ENCODE results near the gene PELI2. TPM values are rescaled to one million over a fixed set of nuclear protein-coding genes. Genes with fewer than 3 reads are reported as not detected.

The PELI2 gene, protein sequence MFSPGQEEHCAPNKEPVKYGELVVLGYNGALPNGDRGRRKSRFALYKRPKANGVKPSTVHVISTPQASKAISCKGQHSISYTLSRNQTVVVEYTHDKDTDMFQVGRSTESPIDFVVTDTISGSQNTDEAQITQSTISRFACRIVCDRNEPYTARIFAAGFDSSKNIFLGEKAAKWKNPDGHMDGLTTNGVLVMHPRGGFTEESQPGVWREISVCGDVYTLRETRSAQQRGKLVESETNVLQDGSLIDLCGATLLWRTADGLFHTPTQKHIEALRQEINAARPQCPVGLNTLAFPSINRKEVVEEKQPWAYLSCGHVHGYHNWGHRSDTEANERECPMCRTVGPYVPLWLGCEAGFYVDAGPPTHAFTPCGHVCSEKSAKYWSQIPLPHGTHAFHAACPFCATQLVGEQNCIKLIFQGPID
- total RNA-seq = 4.7 to 9.0 TPM (median 8.7 TPM) in 3 replicates
- long read RNA-seq, full-length matches to known transcripts = 1 of 5 reads
- long read RNA-seq, partial matches to known transcripts = 1 of 5 reads
- long read RNA-seq, other reads (novel, unspliced or antisense) = 3 of 5 reads

DNA sequence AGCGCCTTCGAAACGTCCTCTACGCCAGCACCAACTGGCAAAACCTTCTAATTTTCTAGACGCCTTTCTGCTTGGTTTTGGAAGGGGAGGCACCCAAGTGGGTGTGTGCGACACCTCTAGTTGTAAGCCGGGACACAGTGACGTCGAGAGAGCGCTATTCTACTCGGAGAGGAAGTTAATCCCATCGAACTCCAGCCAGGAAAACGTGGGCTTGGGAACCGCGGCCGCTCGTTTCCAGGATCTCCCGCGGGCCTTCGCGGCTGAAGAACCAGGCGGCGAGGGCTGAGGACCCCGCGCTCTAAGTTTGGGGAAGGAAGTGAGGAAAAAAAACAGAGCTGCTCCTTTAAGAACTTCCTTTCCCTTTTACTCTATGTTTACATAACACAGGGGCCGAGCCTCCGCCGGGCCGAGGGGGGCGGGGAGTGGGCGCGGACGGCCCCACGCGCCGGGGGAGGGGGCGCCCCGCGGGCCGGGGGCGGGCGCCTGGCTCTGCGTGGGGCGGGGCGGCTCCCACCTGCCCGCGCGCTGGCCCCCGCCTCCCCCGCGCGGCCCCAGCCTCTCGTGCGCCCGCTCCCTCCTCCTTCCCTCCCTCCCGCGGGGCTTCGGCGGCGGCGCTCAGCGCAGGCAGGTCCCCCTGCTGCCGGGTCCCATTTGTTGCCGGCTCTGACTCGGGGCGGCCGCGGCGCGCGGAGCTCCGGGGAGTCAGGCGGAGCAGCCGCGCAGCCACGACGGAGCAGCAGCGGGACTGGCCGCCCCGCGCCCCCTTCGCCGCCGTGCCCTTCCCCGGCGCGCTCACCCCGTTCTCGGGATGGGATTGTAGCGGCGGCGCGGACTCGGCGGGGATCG lies at the start of gene PELI2:
Gene PELI2, plus strand, starts transcription at position 647 of the 846 bp plus-strand sequence. CDS start 250 bp downstream, outside the sequence.
- H3K27me3 Mint-ChIP-seq (ENCODE audit: low read depth) = peaks cover 9% of the 10 kb centered on the region
- H3K27ac Mint-ChIP-seq (ENCODE audit: unreplicated experiment) = peak within 1 kb of the TSS; percentile 71
- no peaks in the 10 kb centered on the region for H3K36me3 Mint-ChIP-seq (ENCODE audit: low read depth)

DNA sequence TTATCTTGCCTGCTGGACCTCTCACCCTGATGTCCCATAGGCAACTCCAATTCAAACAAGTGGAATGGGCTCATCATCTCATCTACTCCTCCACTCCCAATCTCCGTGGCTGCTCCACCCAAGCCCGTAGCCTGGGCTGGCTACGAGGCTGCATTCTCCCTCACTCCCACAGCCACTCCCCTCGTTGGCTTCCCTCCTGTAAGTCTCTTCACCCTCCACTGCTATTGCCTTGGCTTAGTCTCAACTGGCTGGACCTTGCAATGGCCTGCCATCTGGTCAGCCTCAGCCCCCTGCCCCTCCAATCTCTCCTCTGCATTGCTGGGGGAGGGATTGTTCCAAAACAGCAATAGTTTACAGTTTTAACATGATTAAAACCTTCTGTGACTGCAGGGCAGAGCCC lies 44.4 kb upstream of the PELI2 start:
- Mint-ChIP-seq H3K27me3 (ENCODE audit: low read depth) (peaks cover 11% of the 10 kb centered on the region), H3K4me1 (ENCODE audit: low read depth) (no peaks in the 10 kb centered on the region), H3K36me3 (ENCODE audit: low read depth) (no peaks in the 10 kb centered on the region), H3K9me3 (ENCODE audit: low read depth) (no peaks in the 10 kb centered on the region), H3K4me3 (ENCODE audit: unreplicated experiment) (no peak overlapping the region), H3K27ac (ENCODE audit: unreplicated experiment) (no peak overlapping the region)
- no peak for DNase-seq (ENCODE audit: low spot score)
- TF ChIP-seq, protein P1, sequence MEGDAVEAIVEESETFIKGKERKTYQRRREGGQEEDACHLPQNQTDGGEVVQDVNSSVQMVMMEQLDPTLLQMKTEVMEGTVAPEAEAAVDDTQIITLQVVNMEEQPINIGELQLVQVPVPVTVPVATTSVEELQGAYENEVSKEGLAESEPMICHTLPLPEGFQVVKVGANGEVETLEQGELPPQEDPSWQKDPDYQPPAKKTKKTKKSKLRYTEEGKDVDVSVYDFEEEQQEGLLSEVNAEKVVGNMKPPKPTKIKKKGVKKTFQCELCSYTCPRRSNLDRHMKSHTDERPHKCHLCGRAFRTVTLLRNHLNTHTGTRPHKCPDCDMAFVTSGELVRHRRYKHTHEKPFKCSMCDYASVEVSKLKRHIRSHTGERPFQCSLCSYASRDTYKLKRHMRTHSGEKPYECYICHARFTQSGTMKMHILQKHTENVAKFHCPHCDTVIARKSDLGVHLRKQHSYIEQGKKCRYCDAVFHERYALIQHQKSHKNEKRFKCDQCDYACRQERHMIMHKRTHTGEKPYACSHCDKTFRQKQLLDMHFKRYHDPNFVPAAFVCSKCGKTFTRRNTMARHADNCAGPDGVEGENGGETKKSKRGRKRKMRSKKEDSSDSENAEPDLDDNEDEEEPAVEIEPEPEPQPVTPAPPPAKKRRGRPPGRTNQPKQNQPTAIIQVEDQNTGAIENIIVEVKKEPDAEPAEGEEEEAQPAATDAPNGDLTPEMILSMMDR (IDR thresholded peaks at IDR 0.05) = no peak

More for the DNA sequence above, at the start of gene PELI2:
- no peak for DNase-seq (ENCODE audit: low spot score)
- no peaks in the 10 kb centered on the region for H3K9me3 Mint-ChIP-seq (ENCODE audit: low read depth)
- peak within 1 kb of the TSS; percentile 89 for H3K4me3 Mint-ChIP-seq (ENCODE audit: unreplicated experiment)
- peaks cover 32% of the 10 kb centered on the region for H3K4me1 Mint-ChIP-seq (ENCODE audit: low read depth)
- TF ChIP-seq, protein P1 (IDR thresholded peaks at IDR 0.05) = peak; percentile 57

DNA sequence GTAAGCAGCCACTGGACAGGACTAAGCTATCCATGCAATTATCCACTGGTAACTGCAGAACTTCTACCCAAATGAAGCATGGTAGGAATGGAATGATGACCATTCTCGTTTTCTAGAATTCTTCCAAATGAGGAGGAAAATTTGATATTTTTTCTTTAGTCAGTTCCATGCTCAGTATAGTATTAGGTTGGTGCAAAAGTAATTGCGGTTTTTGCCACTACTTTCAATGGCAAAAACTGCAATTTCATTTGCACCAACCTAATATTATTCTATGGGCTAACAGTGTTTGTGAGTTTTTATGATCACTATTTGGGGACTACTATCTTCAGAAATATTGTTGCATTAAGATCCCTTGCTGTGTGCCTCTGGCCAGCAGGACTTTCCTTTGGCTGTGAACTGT lies 42.9 kb upstream of the PELI2 start:
- Mint-ChIP-seq H3K27me3 (ENCODE audit: low read depth) (peaks cover 11% of the 10 kb centered on the region), H3K9me3 (ENCODE audit: low read depth) (no peaks in the 10 kb centered on the region), H3K4me3 (ENCODE audit: unreplicated experiment) (no peak overlapping the region), H3K27ac (ENCODE audit: unreplicated experiment) (no peak overlapping the region), H3K36me3 (ENCODE audit: low read depth) (no peaks in the 10 kb centered on the region), H3K4me1 (ENCODE audit: low read depth) (no peaks in the 10 kb centered on the region)
- TF ChIP-seq, protein P1 (IDR thresholded peaks at IDR 0.05) = no peak
- no peak for DNase-seq (ENCODE audit: low spot score)

DNA sequence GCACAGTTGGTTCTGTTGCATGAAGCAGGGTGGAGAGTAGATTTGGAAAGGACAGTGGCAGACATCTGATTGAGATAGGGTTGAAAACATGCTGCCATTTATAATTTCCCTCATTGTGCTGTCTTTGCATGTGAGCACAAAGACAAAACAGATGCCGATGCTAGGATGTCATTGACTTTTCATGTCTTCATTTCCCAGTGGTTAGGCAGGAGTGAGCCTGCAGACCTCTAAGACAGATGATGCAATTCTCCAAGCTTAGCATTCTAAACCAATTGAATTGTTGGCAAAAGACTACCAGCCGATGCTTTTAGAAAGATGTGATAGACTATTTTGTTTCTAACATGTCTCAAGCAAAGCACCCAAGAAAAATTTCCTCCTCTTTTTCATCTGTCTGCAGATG lies 37.1 kb upstream of the PELI2 start:
- Mint-ChIP-seq H3K9me3 (ENCODE audit: low read depth) (peaks cover 4% of the 10 kb centered on the region), H3K36me3 (ENCODE audit: low read depth) (no peaks in the 10 kb centered on the region), H3K27me3 (ENCODE audit: low read depth) (peaks cover 34% of the 10 kb centered on the region), H3K4me1 (ENCODE audit: low read depth) (no peaks in the 10 kb centered on the region), H3K27ac (ENCODE audit: unreplicated experiment) (no peak overlapping the region), H3K4me3 (ENCODE audit: unreplicated experiment) (no peak overlapping the region)
- DNase-seq (ENCODE audit: low spot score) = no peak
- TF ChIP-seq, protein P1 (IDR thresholded peaks at IDR 0.05) = no peak

DNA sequence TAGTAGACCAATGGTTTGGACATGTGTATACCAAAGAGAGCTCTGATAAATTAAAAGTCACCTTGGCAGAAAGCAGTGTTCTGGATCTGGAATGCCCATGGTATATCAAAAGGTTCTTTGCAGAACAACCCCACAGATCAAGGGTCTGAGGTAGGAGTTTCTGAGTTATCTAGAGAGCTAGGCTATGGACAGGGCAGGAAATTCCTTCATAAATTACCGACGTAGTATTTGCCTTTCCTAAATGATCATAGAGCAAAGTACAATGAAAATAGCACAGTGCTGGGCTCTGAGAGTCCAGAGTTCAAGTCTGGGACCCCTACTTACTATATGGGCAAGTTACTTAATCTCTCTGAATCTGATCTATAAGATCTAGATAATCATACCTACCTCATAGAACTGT lies 35.3 kb upstream of the PELI2 start:
- Mint-ChIP-seq H3K4me3 (ENCODE audit: unreplicated experiment) (no peak overlapping the region), H3K27ac (ENCODE audit: unreplicated experiment) (no peak overlapping the region), H3K27me3 (ENCODE audit: low read depth) (peaks cover 31% of the 10 kb centered on the region), H3K9me3 (ENCODE audit: low read depth) (peaks cover 4% of the 10 kb centered on the region), H3K36me3 (ENCODE audit: low read depth) (no peaks in the 10 kb centered on the region), H3K4me1 (ENCODE audit: low read depth) (no peaks in the 10 kb centered on the region)
- TF ChIP-seq, protein P1 (IDR thresholded peaks at IDR 0.05) = no peak
- DNase-seq (ENCODE audit: low spot score) = no peak

Data from chondrocyte (in vitro differentiated cells).